CD4-positive, alpha-beta T cell (primary cell): ENCODE results near the gene WWOX. TPM values are rescaled to one million over a fixed set of nuclear protein-coding genes. Genes with fewer than 3 reads are reported as not detected.

ENCODE experiments used
- ATAC-seq: fragments of 200-7000 bp; cut with Tn5 transposase; one replicate; pipeline ENCODE4 v1.10.0; 2022; ENCODE audit warnings: mild to moderate bottlenecking; ENCODE audit not compliant: poor library complexity
- CTCF ChIA-PET: fragments of 350-600 bp; sonication (Branson Sonifier 250); formaldehyde crosslinking; loops from one replicate; lab custom pipeline; 2021; ENCODE audit warnings: antibody characterized with exemption, inconsistent platforms; lab: Charles Lee
- POLR2A ChIA-PET: fragments of 350-600 bp; sonication (Branson Sonifier 250); formaldehyde crosslinking; loops from one replicate; lab custom pipeline; 2021; ENCODE audit warnings: antibody characterized with exemption, inconsistent platforms; lab: Charles Lee
- DNase-seq, 14 experiments: peaks; one replicate each; pipeline ENCODE4 v3.0.0-alpha.2; 2013 to 2020; ENCODE audit warnings: mixed read lengths in 2 of 14
- H3K27ac ChIP-seq, 2 donors: one replicate each; pipeline versions ENCODE4 v1.5.1 to v1.7.0; 2013; ENCODE audit warnings: low read length in 2 of 2, low read depth in 1 of 2, mild to moderate bottlenecking in 1 of 2
- H3K27me3 ChIP-seq, 2 experiments: 1 replicate in 1 of 2; 2 replicates in 1 of 2; pipeline versions ENCODE4 v1.6.1 to v1.7.0; 2013; ENCODE audit warnings: low read length in 2 of 2, control low read depth in 1 of 2, mild to moderate bottlenecking in 1 of 2, moderate library complexity in 1 of 2; ENCODE audit not compliant: insufficient read depth in 2 of 2, control insufficient read depth in 1 of 2
- H3K36me3 ChIP-seq: one replicate; pipeline ENCODE4 v1.6.1; 2013; ENCODE audit warnings: low read length, control low read depth; ENCODE audit not compliant: insufficient read depth
- H3K4me1 ChIP-seq: one replicate; pipeline ENCODE4 v1.6.1; 2013; ENCODE audit warnings: low read length, control low read depth; ENCODE audit not compliant: insufficient read depth
- H3K4me3 ChIP-seq: one replicate; pipeline ENCODE4 v1.5.1; 2013; ENCODE audit warnings: mild to moderate bottlenecking, low read length, moderate library complexity
- H3K9me3 ChIP-seq, 2 experiments: 1 replicate in 1 of 2; 2 replicates in 1 of 2; pipeline versions ENCODE4 v1.6.1 to v1.7.0; 2013; ENCODE audit warnings: low read length in 2 of 2, mild to moderate bottlenecking in 2 of 2, control low read depth in 1 of 2, moderate library complexity in 1 of 2; ENCODE audit not compliant: control insufficient read depth in 1 of 2, insufficient read depth in 1 of 2
- H3K27ac Mint-ChIP-seq: one replicate; pipeline ENCODE4 v1.8.0; 2020; ENCODE audit warnings: mixed read lengths
- H3K27me3 Mint-ChIP-seq: one replicate; pipeline ENCODE4 v1.8.0; 2021; ENCODE audit warnings: mixed read lengths
- H3K36me3 Mint-ChIP-seq: one replicate; pipeline ENCODE4 v1.8.0; 2021; ENCODE audit warnings: low read depth, mixed read lengths
- H3K4me1 Mint-ChIP-seq: one replicate; pipeline ENCODE4 v1.8.0; 2021; ENCODE audit warnings: low read depth, mixed read lengths
- H3K4me3 Mint-ChIP-seq: one replicate; pipeline ENCODE4 v1.8.0; 2020; ENCODE audit warnings: mild to moderate bottlenecking, mixed read lengths
- H3K9me3 Mint-ChIP-seq: one replicate; pipeline ENCODE4 v1.8.0; 2020; ENCODE audit warnings: mixed read lengths
- CTCF ChIP-seq: fragments of 200-600 bp; IDR thresholded peaks from one replicate; pipeline ENCODE4 v1.8.0; 2022; ENCODE audit warnings: antibody characterized with exemption, mild to moderate bottlenecking
- intact Hi-C, 2 experiments: fragments of 100-400 bp; cut with DNase I in 1 of 2; cut with micrococcal nuclease in 1 of 2; formaldehyde crosslinking; loops; one replicate each; pipeline versions ENCODE4 v1.15.1 to v1.9.0; 2023 to 2025; cut with DNase I, micrococcal nuclease
- total RNA-seq, 174 experiments: library from RNA in 2 of 174; stranded (reverse) in 2 of 174; gene quantifications; one replicate each; pipeline ENCODE4 v1.2.3 and lab custom pipeline; 2021 to 2026

WWOX gene
- total RNA-seq, 2 experiments from 2014 or later: 19.3 to 21.7 TPM

- H3K27me3 Mint-ChIP-seq: no peaks in the 10 kb centered on the region
- TF ChIP-seq CTCF: no peak
- DNase-seq: no peak
- no peak overlapping the region for H3K27ac ChIP-seq
- ChIA-PET CTCF (no interaction called here), POLR2A (no interaction called here)
- intact Hi-C loops: no loop called here
- H3K4me3 Mint-ChIP-seq: no peak overlapping the region
- no peak overlapping the region for H3K4me3 ChIP-seq
- H3K36me3 ChIP-seq: no peaks in the 10 kb centered on the region
- no peaks in the 10 kb centered on the region for H3K36me3 Mint-ChIP-seq
- peaks cover 2% of the 10 kb centered on the region for H3K9me3 Mint-ChIP-seq
- no peaks in the 10 kb centered on the region for H3K27me3 ChIP-seq
- H3K27ac Mint-ChIP-seq: no peak overlapping the region
- H3K4me1 ChIP-seq: no peaks in the 10 kb centered on the region
- no peaks in the 10 kb centered on the region for H3K9me3 ChIP-seq
- H3K4me1 Mint-ChIP-seq: peaks cover 6% of the 10 kb centered on the region
- no peak for ATAC-seq
Observed at GRCh38 chr16:78446992-78447563, 347.6 kb downstream of the WWOX start.

GRCh38 chr16:78448658-78449271 lies 349.3 kb downstream of the WWOX start:
- no peaks in the 10 kb centered on the region for H3K4me1 ChIP-seq
- no peak overlapping the region for H3K4me3 ChIP-seq
- CTCF ChIA-PET: no interaction called here
- Mint-ChIP-seq H3K4me3 (no peak overlapping the region), H3K27ac (no peak overlapping the region), H3K36me3 (no peaks in the 10 kb centered on the region), H3K4me1 (peaks cover 1% of the 10 kb centered on the region), H3K9me3 (peaks cover 2% of the 10 kb centered on the region), H3K27me3 (no peaks in the 10 kb centered on the region)
- ATAC-seq (no peak), DNase-seq (no peak)
- H3K27me3 ChIP-seq: no peaks in the 10 kb centered on the region
- no peak overlapping the region for H3K27ac ChIP-seq
- no peaks in the 10 kb centered on the region for H3K36me3 ChIP-seq
- H3K9me3 ChIP-seq: no peaks in the 10 kb centered on the region
- POLR2A ChIA-PET: no interaction called here
- intact Hi-C loops: no loop called here
- TF ChIP-seq CTCF: no peak

GRCh38 chr16:78450255-78450654 lies 350.8 kb downstream of the WWOX start:
- Mint-ChIP-seq H3K27me3 (no peaks in the 10 kb centered on the region), H3K4me3 (no peak overlapping the region), H3K4me1 (no peaks in the 10 kb centered on the region), H3K36me3 (no peaks in the 10 kb centered on the region), H3K9me3 (peaks cover 2% of the 10 kb centered on the region), H3K27ac (no peak overlapping the region)
- Histone ChIP-seq H3K36me3 (no peaks in the 10 kb centered on the region), H3K4me1 (no peaks in the 10 kb centered on the region), H3K27me3 (no peaks in the 10 kb centered on the region), H3K27ac (no peak overlapping the region), H3K9me3 (no peaks in the 10 kb centered on the region), H3K4me3 (no peak overlapping the region)
- DNase-seq (no peak), ATAC-seq (no peak)
- ChIA-PET POLR2A (no interaction called here), CTCF (interaction anchor here (1.2 to 1.3 kb wide), 2 partner anchors 13 to 19 kb away, joined by 3 read pairs; no protein-coding TSS in a partner anchor)
- intact Hi-C loops: no loop called here
- no peak for TF ChIP-seq CTCF
